ENCODE results near the gene EPAS1. TPM values are rescaled to one million over a fixed set of nuclear protein-coding genes. Genes with fewer than 3 reads are reported as not detected.

EPAS1 gene
- total RNA-seq, 1 experiment from 2014 or later = 146 TPM

GRCh38 chr2:46267616-46268015 is 29.6 kb upstream of the EPAS1 start:
- Mint-ChIP-seq H3K36me3 (ENCODE audit: insufficient read depth, unreplicated experiment) (no peaks in the 10 kb centered on the region), H3K4me3 (ENCODE audit: unreplicated experiment) (no peak overlapping the region), H3K9me3 (ENCODE audit: unreplicated experiment) (no peaks in the 10 kb centered on the region), H3K4me1 (ENCODE audit: insufficient read depth, unreplicated experiment) (no peaks in the 10 kb centered on the region), H3K27me3 (ENCODE audit: insufficient read depth, unreplicated experiment) (no peaks in the 10 kb centered on the region), H3K27ac (ENCODE audit: low read depth, unreplicated experiment) (no peak overlapping the region)
- ChIA-PET CTCF (no interaction called here), POLR2A (no interaction called here)
- no peak for DNase-seq (ENCODE audit: unreplicated experiment)
- intact Hi-C loops (cut with micrococcal nuclease) = no loop called here
- BruUV-seq (replicated peaks) = no TSS peak
- TF ChIP-seq, protein P1, sequence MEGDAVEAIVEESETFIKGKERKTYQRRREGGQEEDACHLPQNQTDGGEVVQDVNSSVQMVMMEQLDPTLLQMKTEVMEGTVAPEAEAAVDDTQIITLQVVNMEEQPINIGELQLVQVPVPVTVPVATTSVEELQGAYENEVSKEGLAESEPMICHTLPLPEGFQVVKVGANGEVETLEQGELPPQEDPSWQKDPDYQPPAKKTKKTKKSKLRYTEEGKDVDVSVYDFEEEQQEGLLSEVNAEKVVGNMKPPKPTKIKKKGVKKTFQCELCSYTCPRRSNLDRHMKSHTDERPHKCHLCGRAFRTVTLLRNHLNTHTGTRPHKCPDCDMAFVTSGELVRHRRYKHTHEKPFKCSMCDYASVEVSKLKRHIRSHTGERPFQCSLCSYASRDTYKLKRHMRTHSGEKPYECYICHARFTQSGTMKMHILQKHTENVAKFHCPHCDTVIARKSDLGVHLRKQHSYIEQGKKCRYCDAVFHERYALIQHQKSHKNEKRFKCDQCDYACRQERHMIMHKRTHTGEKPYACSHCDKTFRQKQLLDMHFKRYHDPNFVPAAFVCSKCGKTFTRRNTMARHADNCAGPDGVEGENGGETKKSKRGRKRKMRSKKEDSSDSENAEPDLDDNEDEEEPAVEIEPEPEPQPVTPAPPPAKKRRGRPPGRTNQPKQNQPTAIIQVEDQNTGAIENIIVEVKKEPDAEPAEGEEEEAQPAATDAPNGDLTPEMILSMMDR (IDR thresholded peaks at IDR 0.05; ENCODE audit: unreplicated experiment) = no peak

- no TSS peak for BruUV-seq (replicated peaks)
- intact Hi-C loops (cut with micrococcal nuclease) = no loop called here
- no peak overlapping the region for H3K4me3 Mint-ChIP-seq (ENCODE audit: unreplicated experiment)
- no peak overlapping the region for H3K27ac Mint-ChIP-seq (ENCODE audit: low read depth, unreplicated experiment)
- no peaks in the 10 kb centered on the region for H3K36me3 Mint-ChIP-seq (ENCODE audit: insufficient read depth, unreplicated experiment)
- DNase-seq (ENCODE audit: unreplicated experiment) = no peak
- H3K27me3 Mint-ChIP-seq (ENCODE audit: insufficient read depth, unreplicated experiment) = no peaks in the 10 kb centered on the region
- POLR2A ChIA-PET = no interaction called here
- CTCF ChIA-PET = interaction anchor here (0.6 kb wide), 1 partner anchor 59 kb away, joined by 5 read pairs; no protein-coding TSS in a partner anchor
- no peaks in the 10 kb centered on the region for H3K4me1 Mint-ChIP-seq (ENCODE audit: insufficient read depth, unreplicated experiment)
- H3K9me3 Mint-ChIP-seq (ENCODE audit: unreplicated experiment) = no peaks in the 10 kb centered on the region
- TF ChIP-seq, protein P1 (IDR thresholded peaks at IDR 0.05; ENCODE audit: unreplicated experiment) = no peak
Measured at GRCh38 chr2:46268196-46268595, 29.0 kb upstream of the EPAS1 start.

GRCh38 chr2:46269001-46269400 is 28.2 kb upstream of the EPAS1 start:
- intact Hi-C loops (cut with micrococcal nuclease) = no loop called here
- H3K9me3 Mint-ChIP-seq (ENCODE audit: unreplicated experiment) = no peaks in the 10 kb centered on the region
- ChIA-PET CTCF (no interaction called here), POLR2A (no interaction called here)
- no peak overlapping the region for H3K4me3 Mint-ChIP-seq (ENCODE audit: unreplicated experiment)
- BruUV-seq (replicated peaks) = no TSS peak
- no peaks in the 10 kb centered on the region for H3K4me1 Mint-ChIP-seq (ENCODE audit: insufficient read depth, unreplicated experiment)
- TF ChIP-seq, protein P1 (IDR thresholded peaks at IDR 0.05; ENCODE audit: unreplicated experiment) = no peak
- DNase-seq (ENCODE audit: unreplicated experiment) = no peak
- H3K27me3 Mint-ChIP-seq (ENCODE audit: insufficient read depth, unreplicated experiment) = no peaks in the 10 kb centered on the region
- no peaks in the 10 kb centered on the region for H3K36me3 Mint-ChIP-seq (ENCODE audit: insufficient read depth, unreplicated experiment)
- H3K27ac Mint-ChIP-seq (ENCODE audit: low read depth, unreplicated experiment) = no peak overlapping the region

DNA sequence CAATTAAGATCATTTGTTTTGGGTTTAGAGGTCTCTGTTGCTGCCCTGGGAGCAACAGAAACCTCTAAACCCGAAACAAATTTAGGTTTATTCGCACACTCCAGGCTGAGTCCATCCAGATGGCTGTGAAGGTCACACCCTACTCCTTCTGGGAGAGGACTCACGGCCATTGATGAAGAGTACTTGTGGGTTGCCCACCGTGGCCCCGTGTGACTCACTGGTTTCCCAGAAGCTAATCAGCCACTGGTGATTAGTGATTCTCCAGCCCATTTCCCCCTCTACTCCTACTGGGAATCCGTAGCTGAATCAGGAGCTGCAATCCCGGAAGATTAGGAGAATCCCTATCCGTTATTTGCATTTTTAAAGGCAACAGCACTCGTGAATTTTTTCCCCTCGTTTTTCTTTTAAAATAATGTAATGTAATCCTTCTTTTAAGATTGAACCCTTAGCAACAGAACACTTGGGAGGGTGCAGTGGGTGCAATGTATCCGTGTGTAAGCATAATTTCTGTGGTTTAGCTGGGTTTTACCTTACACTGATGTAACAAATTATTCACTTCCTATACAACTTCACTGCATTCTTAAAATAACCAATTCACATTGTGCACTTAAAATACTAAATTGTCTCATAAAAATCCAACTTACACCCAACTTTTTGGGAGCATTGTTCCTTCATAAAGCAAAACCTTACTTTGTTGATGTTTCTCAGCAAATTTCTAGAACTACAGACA is 27.5 kb upstream of the EPAS1 start:
- H3K4me1 Mint-ChIP-seq (ENCODE audit: insufficient read depth, unreplicated experiment) = no peaks in the 10 kb centered on the region
- intact Hi-C loops (cut with micrococcal nuclease) = no loop called here
- no peak overlapping the region for H3K27ac Mint-ChIP-seq (ENCODE audit: low read depth, unreplicated experiment)
- no peaks in the 10 kb centered on the region for H3K9me3 Mint-ChIP-seq (ENCODE audit: unreplicated experiment)
- no TSS peak for BruUV-seq (replicated peaks)
- H3K27me3 Mint-ChIP-seq (ENCODE audit: insufficient read depth, unreplicated experiment) = no peaks in the 10 kb centered on the region
- TF ChIP-seq, protein P1 (IDR thresholded peaks at IDR 0.05; ENCODE audit: unreplicated experiment) = no peak
- H3K36me3 Mint-ChIP-seq (ENCODE audit: insufficient read depth, unreplicated experiment) = no peaks in the 10 kb centered on the region
- no peak overlapping the region for H3K4me3 Mint-ChIP-seq (ENCODE audit: unreplicated experiment)
- ChIA-PET CTCF (no interaction called here), POLR2A (interaction anchor here (1.0 kb wide), 1 partner anchor 11 kb away, joined by 4 read pairs; no protein-coding TSS in a partner anchor)
- DNase-seq (ENCODE audit: unreplicated experiment) = no peak
